ENCODE results near the gene SMIM32. TPM values are rescaled to one million over a fixed set of nuclear protein-coding genes. Genes with fewer than 3 reads are reported as not detected.

SMIM32 gene
- total RNA-seq, 1 donor = not detected

DNA sequence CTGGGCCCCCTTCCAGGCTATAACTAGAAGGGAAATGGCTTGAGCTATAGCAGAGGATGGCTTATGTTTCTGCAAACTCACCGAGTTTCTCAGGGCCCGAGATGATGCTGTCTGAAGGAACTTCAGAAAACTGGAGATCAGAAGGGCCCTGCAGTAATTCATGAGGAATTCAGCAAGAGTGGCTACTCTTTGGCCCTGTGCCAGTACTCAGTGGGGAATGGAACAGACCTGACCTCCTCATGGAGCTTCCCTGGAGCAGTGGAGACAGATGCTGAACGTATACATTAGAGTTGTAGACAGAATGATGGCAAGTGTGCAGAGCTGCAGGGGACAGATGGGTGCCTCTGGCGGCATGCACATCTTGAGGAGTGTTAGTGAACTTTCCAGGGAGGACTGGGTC is 17.3 kb upstream of the SMIM32 start:
- no peak for DNase-seq (ENCODE audit: low read depth)
- TF ChIP-seq, protein P1, sequence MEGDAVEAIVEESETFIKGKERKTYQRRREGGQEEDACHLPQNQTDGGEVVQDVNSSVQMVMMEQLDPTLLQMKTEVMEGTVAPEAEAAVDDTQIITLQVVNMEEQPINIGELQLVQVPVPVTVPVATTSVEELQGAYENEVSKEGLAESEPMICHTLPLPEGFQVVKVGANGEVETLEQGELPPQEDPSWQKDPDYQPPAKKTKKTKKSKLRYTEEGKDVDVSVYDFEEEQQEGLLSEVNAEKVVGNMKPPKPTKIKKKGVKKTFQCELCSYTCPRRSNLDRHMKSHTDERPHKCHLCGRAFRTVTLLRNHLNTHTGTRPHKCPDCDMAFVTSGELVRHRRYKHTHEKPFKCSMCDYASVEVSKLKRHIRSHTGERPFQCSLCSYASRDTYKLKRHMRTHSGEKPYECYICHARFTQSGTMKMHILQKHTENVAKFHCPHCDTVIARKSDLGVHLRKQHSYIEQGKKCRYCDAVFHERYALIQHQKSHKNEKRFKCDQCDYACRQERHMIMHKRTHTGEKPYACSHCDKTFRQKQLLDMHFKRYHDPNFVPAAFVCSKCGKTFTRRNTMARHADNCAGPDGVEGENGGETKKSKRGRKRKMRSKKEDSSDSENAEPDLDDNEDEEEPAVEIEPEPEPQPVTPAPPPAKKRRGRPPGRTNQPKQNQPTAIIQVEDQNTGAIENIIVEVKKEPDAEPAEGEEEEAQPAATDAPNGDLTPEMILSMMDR (IDR thresholded peaks at IDR 0.05; ENCODE audit: insufficient read depth, low read depth, low read length) = no peak
- H3K4me3 ChIP-seq (ENCODE audit: low read depth, low read length) = no peak overlapping the region

DNA sequence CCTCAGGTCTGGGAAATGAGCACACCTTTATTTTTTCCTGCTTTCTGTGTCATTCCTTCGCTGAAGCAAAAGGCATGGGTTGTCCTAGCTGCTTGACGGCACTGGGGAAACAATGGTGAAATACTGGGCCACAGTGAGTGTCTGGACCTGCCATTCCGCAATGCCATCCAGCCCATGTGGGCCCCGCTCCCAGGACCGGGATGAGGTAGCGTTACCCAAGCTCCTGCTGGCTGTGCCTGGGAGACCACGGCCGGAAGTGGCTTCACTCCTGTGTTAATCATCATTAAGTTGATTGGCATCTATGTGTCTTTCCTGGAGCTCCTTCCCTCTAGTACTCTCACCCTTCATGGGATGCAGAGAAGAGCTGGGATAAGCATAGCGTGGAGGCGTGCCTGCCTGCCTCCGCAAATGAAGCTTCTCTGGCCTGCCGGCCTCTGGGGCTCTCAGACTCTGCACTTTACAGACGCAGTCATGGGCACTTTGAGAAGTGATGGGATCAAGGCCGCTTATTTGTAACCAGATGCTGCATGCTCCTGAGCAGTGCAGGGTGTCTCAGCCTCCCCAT is 16.5 kb upstream of the SMIM32 start:
- H3K4me3 ChIP-seq (ENCODE audit: low read depth, low read length) = no peak overlapping the region
- TF ChIP-seq, protein P1 (IDR thresholded peaks at IDR 0.05; ENCODE audit: insufficient read depth, low read depth, low read length) = no peak
- DNase-seq (ENCODE audit: low read depth) = no peak

DNA sequence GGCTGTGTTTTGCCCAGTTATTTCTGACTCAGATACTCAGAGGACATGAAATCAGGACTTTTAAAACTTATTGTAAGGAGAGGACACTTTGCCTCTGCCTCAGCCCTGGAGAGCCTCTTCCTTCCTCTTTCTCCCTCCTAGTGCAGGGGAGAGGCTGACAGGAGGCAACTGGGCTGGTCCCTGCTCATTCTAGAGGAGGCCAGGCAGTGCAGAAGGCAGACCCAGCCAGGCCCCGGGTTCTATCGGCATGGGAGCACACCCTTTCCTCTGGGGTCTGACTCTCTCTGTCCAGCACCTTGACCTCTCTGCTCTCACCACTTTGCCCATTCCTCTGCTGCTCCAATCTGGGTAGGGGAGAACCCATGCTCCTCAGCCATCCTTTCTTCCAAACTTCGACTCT is 16.0 kb upstream of the SMIM32 start:
- no peak for DNase-seq (ENCODE audit: low read depth)
- TF ChIP-seq, protein P1 (IDR thresholded peaks at IDR 0.05; ENCODE audit: insufficient read depth, low read depth, low read length) = no peak
- H3K4me3 ChIP-seq (ENCODE audit: low read depth, low read length) = no peak overlapping the region

DNA sequence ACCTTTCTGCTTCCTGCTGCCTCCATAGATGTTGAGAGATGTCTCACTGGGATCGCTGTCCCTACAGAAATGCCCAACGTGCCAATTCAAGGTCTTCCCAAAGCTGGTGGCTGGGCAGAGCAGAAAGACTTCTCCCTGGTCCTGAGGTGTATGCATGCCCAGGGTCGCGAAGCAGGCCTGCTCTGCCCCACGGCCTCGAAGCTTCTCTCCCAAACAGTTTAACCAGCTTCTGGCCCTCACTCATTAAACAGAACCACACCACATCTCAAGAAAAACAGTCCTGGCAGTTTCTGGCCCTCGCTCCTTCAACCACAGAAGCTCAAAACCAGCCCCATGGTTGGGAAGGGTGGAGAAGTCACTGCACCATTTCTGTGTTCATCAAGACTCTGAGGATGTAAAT is 14.7 kb upstream of the SMIM32 start:
- TF ChIP-seq, protein P1 (IDR thresholded peaks at IDR 0.05; ENCODE audit: insufficient read depth, low read depth, low read length) = no peak
- no peak for DNase-seq (ENCODE audit: low read depth)
- H3K4me3 ChIP-seq (ENCODE audit: low read depth, low read length) = no peak overlapping the region

DNA sequence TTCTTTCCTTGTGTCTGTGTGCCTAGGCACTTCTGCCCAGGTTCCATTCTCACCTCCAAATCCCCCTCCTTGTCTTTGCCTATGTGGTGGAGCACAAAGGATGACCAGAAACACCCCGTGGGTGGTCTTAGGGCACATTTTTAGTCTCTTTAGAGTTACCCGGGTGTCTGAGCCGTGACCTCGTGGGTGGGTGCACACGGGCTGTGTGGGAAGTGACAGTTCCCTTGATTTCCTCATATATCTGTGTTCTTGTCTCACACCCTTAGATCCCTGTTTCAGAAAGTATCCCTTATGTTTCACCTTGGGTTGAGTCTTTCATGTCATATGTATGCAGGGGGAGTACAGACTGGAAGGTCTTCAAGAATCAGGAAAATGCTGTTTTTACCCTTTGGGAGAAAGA is 13.4 kb upstream of the SMIM32 start:
- no peak for DNase-seq (ENCODE audit: low read depth)
- TF ChIP-seq, protein P1 (IDR thresholded peaks at IDR 0.05; ENCODE audit: insufficient read depth, low read depth, low read length) = no peak
- no peak overlapping the region for H3K4me3 ChIP-seq (ENCODE audit: low read depth, low read length)

DNA sequence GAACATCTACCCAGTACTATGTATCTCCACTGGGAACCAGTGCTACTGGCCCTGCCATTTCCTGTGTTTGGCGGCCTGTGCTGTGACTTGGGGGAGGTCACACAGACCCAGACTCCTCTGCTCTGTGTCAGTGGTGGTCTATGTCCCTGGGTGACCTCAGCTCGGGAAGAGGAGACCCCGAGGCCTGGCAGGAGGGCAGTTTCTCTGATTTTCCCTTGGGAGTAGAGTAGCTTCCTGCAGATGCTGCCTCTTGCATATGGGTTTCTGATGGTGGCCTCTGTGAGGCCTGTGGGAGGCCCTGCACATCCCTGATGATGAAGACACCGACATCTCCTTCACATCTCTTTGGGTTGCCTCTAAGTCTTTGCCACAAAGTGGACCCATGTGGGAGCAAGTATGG is 13.0 kb upstream of the SMIM32 start:
- no peak overlapping the region for H3K4me3 ChIP-seq (ENCODE audit: low read depth, low read length)
- no peak for DNase-seq (ENCODE audit: low read depth)
- TF ChIP-seq, protein P1 (IDR thresholded peaks at IDR 0.05; ENCODE audit: insufficient read depth, low read depth, low read length) = no peak

DNA sequence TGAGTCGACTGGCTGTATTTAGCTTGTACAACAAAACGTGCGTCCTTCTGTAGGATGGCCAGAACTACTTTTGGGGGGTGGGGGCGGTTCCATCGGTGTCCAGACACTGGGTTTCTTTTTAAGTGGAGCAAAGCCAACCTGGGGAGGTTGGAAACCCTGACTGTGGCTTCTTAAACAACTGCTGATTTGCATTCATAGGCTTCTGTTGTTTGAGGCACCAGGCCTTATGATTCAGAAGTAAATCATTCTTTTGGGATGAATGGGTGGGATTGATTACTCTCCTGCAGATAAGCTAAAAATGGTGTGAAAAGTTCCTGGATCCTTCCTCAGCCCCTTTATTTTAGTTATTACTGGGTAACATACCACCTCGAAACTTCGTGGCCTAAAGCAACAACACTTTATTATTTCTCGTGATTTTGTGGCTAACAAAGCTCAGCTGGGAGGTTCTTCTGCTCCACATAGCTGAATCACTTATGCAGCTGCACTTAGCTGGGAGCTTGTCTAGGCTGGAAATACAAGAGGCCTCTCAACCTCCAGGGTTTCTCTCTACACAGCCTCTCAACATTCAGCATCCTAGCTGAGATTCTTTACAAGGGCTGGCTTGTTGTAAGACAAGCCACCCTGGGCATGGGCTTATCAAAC is 12.2 kb upstream of the SMIM32 start:
- H3K4me3 ChIP-seq (ENCODE audit: low read depth, low read length) = no peak overlapping the region
- no peak for DNase-seq (ENCODE audit: low read depth)
- TF ChIP-seq, protein P1 (IDR thresholded peaks at IDR 0.05; ENCODE audit: insufficient read depth, low read depth, low read length) = no peak
